ENCODE measurements around the gene RHBDF1. TPM values are rescaled to one million over a fixed set of nuclear protein-coding genes. Genes with fewer than 3 reads are reported as not detected.

Gene RHBDF1, protein sequence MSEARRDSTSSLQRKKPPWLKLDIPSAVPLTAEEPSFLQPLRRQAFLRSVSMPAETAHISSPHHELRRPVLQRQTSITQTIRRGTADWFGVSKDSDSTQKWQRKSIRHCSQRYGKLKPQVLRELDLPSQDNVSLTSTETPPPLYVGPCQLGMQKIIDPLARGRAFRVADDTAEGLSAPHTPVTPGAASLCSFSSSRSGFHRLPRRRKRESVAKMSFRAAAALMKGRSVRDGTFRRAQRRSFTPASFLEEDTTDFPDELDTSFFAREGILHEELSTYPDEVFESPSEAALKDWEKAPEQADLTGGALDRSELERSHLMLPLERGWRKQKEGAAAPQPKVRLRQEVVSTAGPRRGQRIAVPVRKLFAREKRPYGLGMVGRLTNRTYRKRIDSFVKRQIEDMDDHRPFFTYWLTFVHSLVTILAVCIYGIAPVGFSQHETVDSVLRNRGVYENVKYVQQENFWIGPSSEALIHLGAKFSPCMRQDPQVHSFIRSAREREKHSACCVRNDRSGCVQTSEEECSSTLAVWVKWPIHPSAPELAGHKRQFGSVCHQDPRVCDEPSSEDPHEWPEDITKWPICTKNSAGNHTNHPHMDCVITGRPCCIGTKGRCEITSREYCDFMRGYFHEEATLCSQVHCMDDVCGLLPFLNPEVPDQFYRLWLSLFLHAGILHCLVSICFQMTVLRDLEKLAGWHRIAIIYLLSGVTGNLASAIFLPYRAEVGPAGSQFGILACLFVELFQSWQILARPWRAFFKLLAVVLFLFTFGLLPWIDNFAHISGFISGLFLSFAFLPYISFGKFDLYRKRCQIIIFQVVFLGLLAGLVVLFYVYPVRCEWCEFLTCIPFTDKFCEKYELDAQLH
- 48.4 TPM for total RNA-seq
- long read RNA-seq, transcript RHBDF1-201 (18 exons, 2,992 nt): major isoform, 56 of 140 reads
- long read RNA-seq, partial matches to known transcripts: 26 of 140 reads
- long read RNA-seq, other reads (novel, unspliced or antisense): 58 of 140 reads

DNA sequence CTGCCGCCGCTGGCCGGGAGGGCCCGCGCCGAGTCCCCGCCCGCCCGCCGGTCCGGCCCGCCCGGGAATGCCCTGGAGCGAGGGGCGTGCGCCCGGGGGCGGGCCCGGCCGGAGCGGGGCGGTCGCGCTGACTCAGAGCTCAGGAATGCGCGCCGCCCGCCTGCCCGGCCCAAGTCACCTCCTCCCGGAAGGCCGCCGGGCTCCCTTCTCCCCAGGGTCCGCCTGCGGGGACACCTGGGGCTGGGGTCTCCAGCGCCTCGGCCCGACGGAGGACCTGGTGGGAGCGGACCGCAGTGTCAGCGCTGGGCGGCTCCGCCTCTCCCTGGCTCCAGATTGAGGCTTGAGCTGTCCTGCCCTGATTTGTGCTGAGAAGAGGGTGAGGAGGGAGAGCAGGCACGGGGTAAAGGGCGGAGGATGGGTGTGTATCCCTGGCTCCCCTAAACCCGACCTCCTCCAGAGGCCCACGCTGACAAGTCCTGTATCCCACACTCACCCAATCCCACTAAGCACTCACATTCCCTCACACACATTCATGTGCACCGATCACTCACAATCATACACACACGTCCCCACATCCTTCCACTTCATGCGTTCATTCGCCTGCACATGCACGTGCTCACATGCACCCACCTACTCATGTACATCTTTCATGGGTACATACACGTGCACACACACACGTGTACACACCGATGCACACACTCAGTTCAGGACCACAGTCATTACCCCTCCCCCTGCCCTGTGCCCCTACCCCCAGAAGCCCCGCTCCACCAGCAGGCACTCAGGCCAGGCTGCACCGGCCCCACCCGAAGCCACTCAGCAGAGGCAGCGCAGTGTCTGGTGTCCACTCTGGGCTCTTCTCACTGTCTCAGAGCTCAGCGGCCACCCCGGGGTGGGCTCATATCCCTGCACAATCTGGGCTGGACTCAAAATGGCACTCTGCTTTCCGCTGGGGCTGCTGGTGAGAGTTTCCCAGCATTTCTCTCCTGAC lies at the start of gene RHBDF1:
RHBDF1 (minus strand) TSS at position 71 of the 988 bp plus-strand sequence. CDS start 7,616 bp downstream, outside the sequence.
- Histone ChIP-seq H3K36me3 (no peaks in the 10 kb centered on the region), H3K4me1 (peaks cover 54% of the 10 kb centered on the region), H3K4me3 (peak within 1 kb of the TSS; percentile 75), H3K9me3 (no peaks in the 10 kb centered on the region), H3K27me3 (no peaks in the 10 kb centered on the region), H3K27ac (peak within 1 kb of the TSS; percentile 87)
- intact Hi-C loops (cut with DNase I): no loop called here
- peak; percentile 74 for ATAC-seq
- DNase-seq: peak; percentile 86
- TF ChIP-seq, protein P1, sequence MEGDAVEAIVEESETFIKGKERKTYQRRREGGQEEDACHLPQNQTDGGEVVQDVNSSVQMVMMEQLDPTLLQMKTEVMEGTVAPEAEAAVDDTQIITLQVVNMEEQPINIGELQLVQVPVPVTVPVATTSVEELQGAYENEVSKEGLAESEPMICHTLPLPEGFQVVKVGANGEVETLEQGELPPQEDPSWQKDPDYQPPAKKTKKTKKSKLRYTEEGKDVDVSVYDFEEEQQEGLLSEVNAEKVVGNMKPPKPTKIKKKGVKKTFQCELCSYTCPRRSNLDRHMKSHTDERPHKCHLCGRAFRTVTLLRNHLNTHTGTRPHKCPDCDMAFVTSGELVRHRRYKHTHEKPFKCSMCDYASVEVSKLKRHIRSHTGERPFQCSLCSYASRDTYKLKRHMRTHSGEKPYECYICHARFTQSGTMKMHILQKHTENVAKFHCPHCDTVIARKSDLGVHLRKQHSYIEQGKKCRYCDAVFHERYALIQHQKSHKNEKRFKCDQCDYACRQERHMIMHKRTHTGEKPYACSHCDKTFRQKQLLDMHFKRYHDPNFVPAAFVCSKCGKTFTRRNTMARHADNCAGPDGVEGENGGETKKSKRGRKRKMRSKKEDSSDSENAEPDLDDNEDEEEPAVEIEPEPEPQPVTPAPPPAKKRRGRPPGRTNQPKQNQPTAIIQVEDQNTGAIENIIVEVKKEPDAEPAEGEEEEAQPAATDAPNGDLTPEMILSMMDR (IDR thresholded peaks at IDR 0.05): no peak

DNA sequence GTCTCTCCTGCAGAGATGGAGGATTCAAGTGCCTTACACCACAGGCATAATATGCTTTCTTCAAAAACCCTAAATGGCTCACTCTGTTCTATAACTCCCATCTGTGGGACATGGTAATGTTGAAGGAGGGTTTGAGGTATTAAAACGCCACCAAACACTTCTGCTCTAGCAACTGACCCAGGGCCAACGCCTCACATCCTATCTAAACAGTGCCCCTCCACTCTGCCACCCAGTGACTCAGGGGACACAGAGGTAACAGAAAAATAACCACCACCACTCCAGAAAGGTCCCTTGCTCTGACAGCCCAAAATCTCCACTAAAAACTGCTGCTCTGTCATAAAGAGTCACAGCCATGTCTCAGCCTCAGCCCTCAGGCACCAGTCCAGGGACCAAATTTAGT lies 48.3 kb upstream of the RHBDF1 start:
- Histone ChIP-seq H3K27me3 (no peaks in the 10 kb centered on the region), H3K4me3 (no peak overlapping the region), H3K36me3 (peaks cover 23% of the 10 kb centered on the region), H3K9me3 (no peaks in the 10 kb centered on the region), H3K4me1 (peaks cover 3% of the 10 kb centered on the region), H3K27ac (no peak overlapping the region)
- no peak for DNase-seq
- intact Hi-C loops (cut with DNase I): no loop called here
- TF ChIP-seq, protein P1 (IDR thresholded peaks at IDR 0.05): no peak
- no peak for ATAC-seq

DNA sequence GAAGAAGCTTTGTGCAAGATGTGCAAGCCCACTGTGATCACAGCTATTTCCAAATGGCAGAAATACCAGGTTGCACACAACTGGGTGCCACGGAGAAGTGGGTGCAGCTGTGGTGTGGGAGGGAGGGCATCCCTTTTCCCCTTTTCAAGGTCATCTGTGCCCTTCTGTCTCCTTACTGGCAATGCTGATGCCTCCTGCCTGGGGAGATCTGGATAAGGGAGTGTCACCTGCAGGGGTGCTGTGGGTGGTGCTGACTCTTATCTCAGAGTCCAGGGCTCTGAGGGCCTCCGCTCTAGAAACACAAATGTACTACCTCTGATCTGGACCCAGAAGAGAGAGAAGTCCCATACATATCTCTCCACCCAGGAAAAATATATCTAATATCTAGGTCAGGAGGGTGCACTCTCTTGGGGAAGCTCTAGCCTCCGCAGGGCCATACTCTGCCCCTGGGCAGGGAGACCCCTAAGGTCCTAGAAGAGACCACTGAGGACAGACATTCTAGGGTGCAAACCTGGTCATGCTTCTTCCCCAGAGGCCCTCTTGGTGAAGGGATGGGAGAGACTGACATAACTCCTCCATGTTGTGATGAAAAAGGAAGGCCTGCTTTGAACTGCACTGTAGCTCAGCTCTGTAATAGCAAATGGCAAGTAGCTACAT lies 47.5 kb upstream of the RHBDF1 start:
- intact Hi-C loops (cut with DNase I): no loop called here
- Histone ChIP-seq H3K4me3 (no peak overlapping the region), H3K27ac (no peak overlapping the region), H3K36me3 (peaks cover 23% of the 10 kb centered on the region), H3K4me1 (peaks cover 3% of the 10 kb centered on the region), H3K27me3 (no peaks in the 10 kb centered on the region), H3K9me3 (no peaks in the 10 kb centered on the region)
- TF ChIP-seq, protein P1 (IDR thresholded peaks at IDR 0.05): no peak
- ATAC-seq (no peak), DNase-seq (no peak)

DNA sequence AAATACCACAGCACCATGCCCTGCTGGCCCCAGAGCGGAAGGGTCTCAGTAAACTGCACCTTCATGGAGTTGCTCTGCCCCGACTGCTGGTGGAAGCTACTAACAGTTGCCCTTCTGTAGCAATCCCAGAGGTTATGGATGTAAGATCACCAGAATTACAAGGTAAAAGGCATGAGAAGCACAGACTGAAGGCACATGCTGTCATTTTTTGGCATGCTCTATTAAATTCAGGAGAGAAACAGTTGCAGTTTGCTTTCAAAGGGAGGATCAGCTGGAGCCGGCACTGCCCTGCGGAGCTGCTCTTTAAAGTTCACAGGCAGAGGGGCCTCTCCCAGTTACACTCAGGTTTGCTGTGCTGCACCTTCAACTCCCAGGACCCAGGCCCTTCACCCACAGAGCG lies 46.9 kb upstream of the RHBDF1 start:
- TF ChIP-seq, protein P1 (IDR thresholded peaks at IDR 0.05): no peak
- Histone ChIP-seq H3K9me3 (no peaks in the 10 kb centered on the region), H3K27ac (no peak overlapping the region), H3K27me3 (no peaks in the 10 kb centered on the region), H3K4me1 (peaks cover 3% of the 10 kb centered on the region), H3K36me3 (peaks cover 18% of the 10 kb centered on the region), H3K4me3 (no peak overlapping the region)
- DNase-seq (no peak), ATAC-seq (no peak)
- intact Hi-C loops (cut with DNase I): no loop called here

Data from upper lobe of right lung (tissue), 1 donor.